Spleen (tissue), 7 donors: Measurements from ENCODE around the gene ADRA1B.

Experiments used
- CTCF ChIP-seq, 11 experiments: fragments of 200-600 bp in 7 of 11; fragments of 450-650 bp in 4 of 11; sonication (generic) in 4 of 11; IDR thresholded peaks in 8 of 11; conservative IDR thresholded peaks in 3 of 11; 1 replicate in 7 of 11; 2 replicates in 4 of 11; pipeline versions ENCODE4 v1.4.0 to v1.8.0; 2016 to 2021; ENCODE audit warnings: antibody characterized with exemption in 11 of 11, inconsistent platforms in 4 of 11, mild to moderate bottlenecking in 1 of 11
- POLR2A ChIP-seq, 3 donors: fragments of 450-650 bp; IDR thresholded peaks; one replicate each; pipeline ENCODE4 v1.5.1; 2017; ENCODE audit warnings: antibody characterized with exemption in 3 of 3, mild to moderate bottlenecking in 1 of 3
- POLR2AphosphoS5 ChIP-seq, 3 donors: sonication (generic); formaldehyde crosslinking; IDR thresholded peaks; one replicate each; pipeline ENCODE4 v1.5.1; 2017; ENCODE audit warnings: antibody characterized with exemption in 3 of 3
- donor health status: DM: no; HTN: no; CAD: no; lungs with moderate emphysema.
- donor health status: DM: no; HTN: no; CAD: no.
- donor health status: DM: no; HTN: no; CAD: no.

GRCh38 chr5:159945359-159945758 is 29.1 kb downstream of the ADRA1B start:
- TF ChIP-seq CTCF (IDR thresholded peaks at IDR 0.05 in 8 of 11, conservative IDR thresholded peaks at IDR 0.05 in 3 of 11) (no peak), POLR2AphosphoS5 (IDR thresholded peaks at IDR 0.05) (no peak), POLR2A (IDR thresholded peaks at IDR 0.05) (no peak)
